ENCODE measurements around the gene SYMPK.
A peak's percentile ranks its signal among the peaks of the same experiment; 100 is the strongest.

SYMPK gene

DNA sequence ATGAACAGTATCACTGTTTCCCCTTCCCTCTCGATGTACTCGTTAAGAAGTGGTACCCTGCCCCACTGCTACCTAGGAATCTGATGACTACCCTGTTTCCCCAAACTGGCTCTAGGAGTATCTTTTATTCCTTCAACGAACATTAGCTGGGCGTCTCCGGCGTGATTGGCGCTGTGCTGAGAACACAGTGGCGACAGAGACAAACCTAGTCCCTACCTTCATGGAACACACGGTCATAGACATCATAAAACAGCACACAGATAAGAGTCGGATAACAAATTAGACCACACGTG lies 730 bp downstream of the SYMPK start:
- peak overlapping the region; percentile 89 for H3K4me3 ChIP-seq (ENCODE audit: low read length)
- peak overlapping the region; percentile 79 for H3K9ac ChIP-seq (ENCODE audit: low read length)
- peaks cover 14% of the 10 kb centered on the region for H3K36me3 ChIP-seq (ENCODE audit: control insufficient read depth, low read depth, low read length)
- no peaks in the 10 kb centered on the region for H3K4me1 ChIP-seq (ENCODE audit: control insufficient read depth, low read depth, low read length)
- peak overlapping the region; percentile 75 for H3K27ac ChIP-seq (ENCODE audit: low read length)
- no peaks in the 10 kb centered on the region for H3K9me3 ChIP-seq (ENCODE audit: control insufficient read depth, low read depth, low read length)
- peaks cover 19% of the 10 kb centered on the region for H3K27me3 ChIP-seq (ENCODE audit: control insufficient read depth, insufficient read depth, low read length)

DNA sequence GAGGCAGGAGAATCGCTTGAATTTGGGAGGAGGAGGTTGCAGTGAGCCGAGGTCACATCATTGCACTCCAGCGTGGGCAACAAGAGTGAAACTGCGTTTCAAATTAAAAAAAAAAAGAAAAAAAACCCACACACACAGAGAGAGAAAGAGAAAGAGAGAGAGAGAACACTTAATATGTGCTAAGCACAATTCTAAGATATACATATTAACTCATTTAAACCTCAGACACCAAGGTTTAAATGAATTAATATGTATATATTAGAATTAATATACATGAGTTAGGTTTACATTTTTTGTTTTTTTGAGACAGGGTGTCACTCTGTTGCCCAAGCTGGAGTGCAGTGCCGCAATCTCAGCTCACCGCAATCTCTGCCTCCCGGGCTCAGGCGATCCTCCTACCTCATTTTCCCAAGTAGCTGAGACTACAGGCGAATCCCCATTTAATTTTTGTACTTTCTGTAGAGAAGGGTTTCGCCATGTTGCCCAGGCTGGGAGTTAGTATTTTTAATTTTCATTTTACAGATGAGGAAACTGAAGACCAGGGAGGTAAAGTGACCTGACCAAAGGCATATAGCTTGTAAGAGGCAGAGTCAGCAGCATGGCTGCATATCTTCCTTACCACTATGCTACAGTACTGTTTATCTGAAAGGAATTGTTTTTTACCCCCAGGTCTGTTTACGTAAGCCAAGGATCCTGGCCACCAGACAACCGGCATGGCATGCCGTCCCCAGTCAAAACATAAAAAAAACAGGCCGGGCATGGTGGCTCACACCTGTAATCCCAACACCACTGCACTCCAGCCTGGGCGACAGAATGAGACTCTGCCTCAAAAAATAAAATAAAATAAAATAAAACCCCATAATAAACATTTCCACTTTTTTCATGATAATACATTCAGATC lies 2.3 kb downstream of the SYMPK start:
- Histone ChIP-seq H3K9ac (ENCODE audit: low read length) (no peak overlapping the region), H3K4me1 (ENCODE audit: control insufficient read depth, low read depth, low read length) (no peaks in the 10 kb centered on the region), H3K9me3 (ENCODE audit: control insufficient read depth, low read depth, low read length) (no peaks in the 10 kb centered on the region), H3K27me3 (ENCODE audit: control insufficient read depth, insufficient read depth, low read length) (peaks cover 19% of the 10 kb centered on the region), H3K36me3 (ENCODE audit: control insufficient read depth, low read depth, low read length) (peaks cover 14% of the 10 kb centered on the region), H3K27ac (ENCODE audit: low read length) (no peak overlapping the region), H3K4me3 (ENCODE audit: low read length) (no peak overlapping the region)

DNA sequence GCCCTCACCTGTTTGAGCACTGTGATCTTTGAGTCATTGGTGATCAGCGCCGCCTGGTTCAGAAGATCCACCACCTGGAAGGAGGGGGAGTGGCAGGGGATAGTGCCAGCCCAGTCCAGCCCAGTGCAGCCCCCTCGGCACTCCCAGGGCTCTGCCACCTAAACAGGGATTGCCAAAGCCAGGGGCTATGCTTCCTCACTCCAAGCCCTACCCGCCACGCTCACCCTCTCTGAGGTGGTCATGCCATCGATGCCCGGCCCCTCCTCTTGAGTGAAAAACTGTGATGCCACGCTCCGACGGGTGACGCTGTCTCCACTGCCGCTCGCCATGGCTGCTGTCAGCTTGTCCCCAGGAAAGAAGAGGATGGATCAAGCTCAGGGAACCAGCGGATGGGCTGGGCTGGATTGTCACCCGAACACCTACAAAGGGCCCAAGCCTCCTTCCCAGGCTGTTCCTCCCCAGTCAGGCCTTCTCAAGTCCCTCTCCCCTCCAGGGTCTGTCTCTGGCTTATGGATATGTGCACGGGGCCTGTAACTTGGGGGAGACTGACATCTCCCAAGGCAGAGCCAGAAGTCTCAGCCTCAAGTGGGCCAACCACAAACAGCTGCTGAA lies 8.7 kb downstream of the SYMPK start:
- no peaks in the 10 kb centered on the region for H3K4me1 ChIP-seq (ENCODE audit: control insufficient read depth, low read depth, low read length)
- no peaks in the 10 kb centered on the region for H3K9me3 ChIP-seq (ENCODE audit: control insufficient read depth, low read depth, low read length)
- H3K4me3 ChIP-seq (ENCODE audit: low read length), result no peak overlapping the region
- peaks cover 57% of the 10 kb centered on the region for H3K36me3 ChIP-seq (ENCODE audit: control insufficient read depth, low read depth, low read length)
- no peak overlapping the region for H3K27ac ChIP-seq (ENCODE audit: low read length)
- no peak overlapping the region for H3K9ac ChIP-seq (ENCODE audit: low read length)
- H3K27me3 ChIP-seq (ENCODE audit: control insufficient read depth, insufficient read depth, low read length), result no peaks in the 10 kb centered on the region

- Histone ChIP-seq H3K4me3 (ENCODE audit: low read length) (no peak overlapping the region), H3K36me3 (ENCODE audit: control insufficient read depth, low read depth, low read length) (peaks cover 65% of the 10 kb centered on the region), H3K9me3 (ENCODE audit: control insufficient read depth, low read depth, low read length) (no peaks in the 10 kb centered on the region), H3K9ac (ENCODE audit: low read length) (no peak overlapping the region), H3K4me1 (ENCODE audit: control insufficient read depth, low read depth, low read length) (no peaks in the 10 kb centered on the region), H3K27ac (ENCODE audit: low read length) (no peak overlapping the region), H3K27me3 (ENCODE audit: control insufficient read depth, insufficient read depth, low read length) (no peaks in the 10 kb centered on the region)
Measured at GRCh38 chr19:45852983-45853382, 10.0 kb downstream of the SYMPK start.

DNA sequence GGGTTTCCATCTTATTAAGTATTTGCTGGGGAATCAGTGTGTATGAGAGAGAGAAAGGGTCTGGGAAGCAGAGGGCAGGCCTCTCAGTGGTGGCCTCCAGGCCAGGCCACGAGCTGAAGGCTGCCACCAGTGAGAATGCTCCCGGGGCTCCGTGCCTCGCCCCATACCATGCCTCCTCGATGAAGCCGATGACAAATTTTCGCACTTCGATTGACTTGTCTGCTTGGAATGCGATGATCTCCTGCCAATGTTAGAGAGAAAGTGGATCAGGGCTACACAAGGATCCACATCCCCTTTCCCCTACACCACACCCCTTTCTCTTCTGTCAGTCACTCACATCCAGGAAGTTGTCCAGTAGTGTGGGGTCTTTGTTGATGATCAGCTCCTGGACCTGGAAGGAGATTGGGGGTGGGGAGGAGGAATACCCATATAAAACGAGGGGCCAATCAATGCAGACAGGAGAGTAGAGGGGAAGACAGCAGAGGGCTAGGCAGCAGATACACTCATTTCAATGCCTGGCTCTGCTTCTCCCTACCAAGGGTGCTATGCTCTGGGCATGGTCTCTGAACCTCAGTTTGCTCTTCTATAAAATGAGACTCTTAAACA lies 10.7 kb downstream of the SYMPK start:
- Histone ChIP-seq H3K9me3 (ENCODE audit: control insufficient read depth, low read depth, low read length) (no peaks in the 10 kb centered on the region), H3K4me3 (ENCODE audit: low read length) (no peak overlapping the region), H3K27ac (ENCODE audit: low read length) (no peak overlapping the region), H3K36me3 (ENCODE audit: control insufficient read depth, low read depth, low read length) (peaks cover 72% of the 10 kb centered on the region), H3K9ac (ENCODE audit: low read length) (no peak overlapping the region), H3K27me3 (ENCODE audit: control insufficient read depth, insufficient read depth, low read length) (no peaks in the 10 kb centered on the region), H3K4me1 (ENCODE audit: control insufficient read depth, low read depth, low read length) (no peaks in the 10 kb centered on the region)

- Histone ChIP-seq H3K4me1 (ENCODE audit: control insufficient read depth, low read depth, low read length) (no peaks in the 10 kb centered on the region), H3K27ac (ENCODE audit: low read length) (no peak overlapping the region), H3K4me3 (ENCODE audit: low read length) (no peak overlapping the region), H3K36me3 (ENCODE audit: control insufficient read depth, low read depth, low read length) (peaks cover 84% of the 10 kb centered on the region), H3K9me3 (ENCODE audit: control insufficient read depth, low read depth, low read length) (no peaks in the 10 kb centered on the region), H3K27me3 (ENCODE audit: control insufficient read depth, insufficient read depth, low read length) (no peaks in the 10 kb centered on the region), H3K9ac (ENCODE audit: low read length) (no peak overlapping the region)
Measured at GRCh38 chr19:45848922-45849321, 14.0 kb downstream of the SYMPK start.

DNA sequence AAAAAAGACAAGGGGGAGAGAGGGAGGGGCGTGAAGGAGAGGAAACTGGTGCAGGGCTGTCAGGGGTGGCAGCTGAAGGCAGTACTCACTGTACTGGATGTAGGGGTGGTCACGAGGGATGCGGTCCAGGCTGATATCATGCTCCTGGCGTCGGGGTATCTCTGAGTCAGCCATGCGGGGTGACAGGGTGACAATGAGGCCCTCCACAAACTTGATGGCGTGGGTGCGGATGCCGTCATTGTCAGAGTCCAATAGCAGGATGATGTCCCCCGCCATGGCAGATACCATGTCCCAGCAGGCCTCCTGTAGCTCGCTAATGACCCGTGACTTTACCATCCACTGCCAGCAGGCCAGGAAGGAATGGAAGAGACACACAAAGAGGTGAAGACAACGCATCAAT lies 15.3 kb downstream of the SYMPK start:
- Histone ChIP-seq H3K27me3 (ENCODE audit: control insufficient read depth, insufficient read depth, low read length) (no peaks in the 10 kb centered on the region), H3K9me3 (ENCODE audit: control insufficient read depth, low read depth, low read length) (no peaks in the 10 kb centered on the region), H3K9ac (ENCODE audit: low read length) (no peak overlapping the region), H3K27ac (ENCODE audit: low read length) (no peak overlapping the region), H3K4me1 (ENCODE audit: control insufficient read depth, low read depth, low read length) (no peaks in the 10 kb centered on the region), H3K4me3 (ENCODE audit: low read length) (no peak overlapping the region), H3K36me3 (ENCODE audit: control insufficient read depth, low read depth, low read length) (peaks cover 86% of the 10 kb centered on the region)

DNA sequence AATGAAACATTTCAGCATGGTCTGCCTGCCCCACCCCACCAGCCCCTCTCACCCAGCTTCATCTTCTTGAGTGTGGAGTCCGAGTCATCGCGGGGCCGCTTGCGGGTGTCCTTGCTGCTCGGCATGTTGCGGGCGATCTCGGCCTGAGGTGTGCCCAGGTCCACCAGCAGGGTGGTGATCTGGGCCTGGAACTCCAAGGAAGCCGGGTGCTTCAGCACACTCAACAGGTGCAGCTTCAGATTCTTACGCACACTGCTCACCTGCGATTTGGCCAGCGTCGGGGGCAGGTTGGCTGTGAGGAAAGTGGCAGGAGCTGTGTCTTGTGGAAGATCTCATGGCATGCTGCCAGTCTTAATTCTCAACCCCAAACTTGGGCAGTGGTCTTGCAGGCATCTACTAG lies 20.7 kb downstream of the SYMPK start:
- H3K4me1 ChIP-seq (ENCODE audit: control insufficient read depth, low read depth, low read length), result no peaks in the 10 kb centered on the region
- no peak overlapping the region for H3K4me3 ChIP-seq (ENCODE audit: low read length)
- H3K27ac ChIP-seq (ENCODE audit: low read length), result no peak overlapping the region
- H3K27me3 ChIP-seq (ENCODE audit: control insufficient read depth, insufficient read depth, low read length), result no peaks in the 10 kb centered on the region
- peaks cover 71% of the 10 kb centered on the region for H3K36me3 ChIP-seq (ENCODE audit: control insufficient read depth, low read depth, low read length)
- no peaks in the 10 kb centered on the region for H3K9me3 ChIP-seq (ENCODE audit: control insufficient read depth, low read depth, low read length)
- H3K9ac ChIP-seq (ENCODE audit: low read length), result no peak overlapping the region

GRCh38 chr19:45834970-45835369 lies 28.0 kb downstream of the SYMPK start:
- no peaks in the 10 kb centered on the region for H3K4me1 ChIP-seq (ENCODE audit: control insufficient read depth, low read depth, low read length)
- H3K36me3 ChIP-seq (ENCODE audit: control insufficient read depth, low read depth, low read length), result peaks cover 67% of the 10 kb centered on the region
- no peak overlapping the region for H3K27ac ChIP-seq (ENCODE audit: low read length)
- H3K9ac ChIP-seq (ENCODE audit: low read length), result no peak overlapping the region
- H3K4me3 ChIP-seq (ENCODE audit: low read length), result no peak overlapping the region
- H3K9me3 ChIP-seq (ENCODE audit: control insufficient read depth, low read depth, low read length), result no peaks in the 10 kb centered on the region
- H3K27me3 ChIP-seq (ENCODE audit: control insufficient read depth, insufficient read depth, low read length), result no peaks in the 10 kb centered on the region

DNA sequence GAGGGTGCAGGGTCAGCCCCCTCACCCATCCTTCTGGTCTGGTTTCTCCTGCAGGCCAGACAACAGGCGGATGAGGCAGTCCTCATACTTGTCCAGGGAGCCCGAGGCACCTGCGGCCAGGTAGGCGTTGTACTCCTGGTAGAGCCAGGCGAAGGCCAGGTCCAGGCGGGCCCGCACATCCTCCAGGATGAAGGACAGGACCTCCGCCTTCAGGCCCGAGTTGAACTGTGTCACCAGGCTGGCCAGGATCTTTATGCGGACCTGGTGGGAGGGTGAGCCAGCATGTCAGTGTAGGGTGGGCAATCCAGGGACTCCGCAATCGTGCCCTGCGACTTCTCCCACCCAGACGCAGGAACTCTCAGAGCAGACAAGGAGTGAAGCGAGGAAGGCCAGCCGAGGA lies 34.0 kb downstream of the SYMPK start:
- no peaks in the 10 kb centered on the region for H3K4me1 ChIP-seq (ENCODE audit: control insufficient read depth, low read depth, low read length)
- no peaks in the 10 kb centered on the region for H3K9me3 ChIP-seq (ENCODE audit: control insufficient read depth, low read depth, low read length)
- no peak overlapping the region for H3K9ac ChIP-seq (ENCODE audit: low read length)
- H3K27me3 ChIP-seq (ENCODE audit: control insufficient read depth, insufficient read depth, low read length), result no peaks in the 10 kb centered on the region
- no peak overlapping the region for H3K27ac ChIP-seq (ENCODE audit: low read length)
- no peak overlapping the region for H3K4me3 ChIP-seq (ENCODE audit: low read length)
- H3K36me3 ChIP-seq (ENCODE audit: control insufficient read depth, low read depth, low read length), result peaks cover 78% of the 10 kb centered on the region

GRCh38 chr19:45828523-45828922 lies 34.4 kb downstream of the SYMPK start:
- Histone ChIP-seq H3K27me3 (ENCODE audit: control insufficient read depth, insufficient read depth, low read length) (no peaks in the 10 kb centered on the region), H3K9ac (ENCODE audit: low read length) (no peak overlapping the region), H3K27ac (ENCODE audit: low read length) (no peak overlapping the region), H3K4me3 (ENCODE audit: low read length) (no peak overlapping the region), H3K36me3 (ENCODE audit: control insufficient read depth, low read depth, low read length) (peaks cover 82% of the 10 kb centered on the region), H3K4me1 (ENCODE audit: control insufficient read depth, low read depth, low read length) (no peaks in the 10 kb centered on the region), H3K9me3 (ENCODE audit: control insufficient read depth, low read depth, low read length) (no peaks in the 10 kb centered on the region)
